Measurements from ENCODE around the gene ADAMTS3. TPM values are rescaled to one million over a fixed set of nuclear protein-coding genes. Genes with fewer than 3 reads are reported as not detected.

The ADAMTS3 gene
- total RNA-seq, 2 donors from 2014 or later = 5.8 to 13.0 TPM

GRCh38 chr4:72505314-72505744, 63.7 kb downstream of the ADAMTS3 start:
- Histone ChIP-seq H3K9ac (ENCODE audit: extremely low read depth, low read length, poor library complexity, severe bottlenecking) (no peak overlapping the region), H3K27ac (ENCODE audit: low read depth, low read length) (no peak overlapping the region), H3K27me3 (ENCODE audit: control insufficient read depth, insufficient read depth, low read length, poor library complexity, severe bottlenecking) (no peaks in the 10 kb centered on the region), H3K36me3 (ENCODE audit: control insufficient read depth, insufficient read depth, low read length) (no peaks in the 10 kb centered on the region), H3K4me1 (ENCODE audit: control insufficient read depth, insufficient read depth, low read length) (no peaks in the 10 kb centered on the region), H3K4me3 (ENCODE audit: low read length) (no peak overlapping the region), H3K9me3 (ENCODE audit: control insufficient read depth, low read length) (peaks cover 5% of the 10 kb centered on the region)
- DNase-seq = peak; percentile 77
- WGBS, 2 experiments (ENCODE audit: insufficient coverage in 1 of 2, insufficient read length in 1 of 2) = 9% methylated on average over 3 of the region's 3 CpGs; no CpG with 5 or more reads in 1 of the 2 experiments
- Mint-ChIP-seq H3K4me3 (no peak overlapping the region), H3K36me3 (ENCODE audit: low read depth) (no peaks in the 10 kb centered on the region), H3K9me3 (peaks cover 6% of the 10 kb centered on the region), H3K4me1 (peaks cover 3% of the 10 kb centered on the region), H3K27me3 (ENCODE audit: insufficient read depth) (no peaks in the 10 kb centered on the region), H3K27ac (no peak overlapping the region)
- TF ChIP-seq, protein P1, sequence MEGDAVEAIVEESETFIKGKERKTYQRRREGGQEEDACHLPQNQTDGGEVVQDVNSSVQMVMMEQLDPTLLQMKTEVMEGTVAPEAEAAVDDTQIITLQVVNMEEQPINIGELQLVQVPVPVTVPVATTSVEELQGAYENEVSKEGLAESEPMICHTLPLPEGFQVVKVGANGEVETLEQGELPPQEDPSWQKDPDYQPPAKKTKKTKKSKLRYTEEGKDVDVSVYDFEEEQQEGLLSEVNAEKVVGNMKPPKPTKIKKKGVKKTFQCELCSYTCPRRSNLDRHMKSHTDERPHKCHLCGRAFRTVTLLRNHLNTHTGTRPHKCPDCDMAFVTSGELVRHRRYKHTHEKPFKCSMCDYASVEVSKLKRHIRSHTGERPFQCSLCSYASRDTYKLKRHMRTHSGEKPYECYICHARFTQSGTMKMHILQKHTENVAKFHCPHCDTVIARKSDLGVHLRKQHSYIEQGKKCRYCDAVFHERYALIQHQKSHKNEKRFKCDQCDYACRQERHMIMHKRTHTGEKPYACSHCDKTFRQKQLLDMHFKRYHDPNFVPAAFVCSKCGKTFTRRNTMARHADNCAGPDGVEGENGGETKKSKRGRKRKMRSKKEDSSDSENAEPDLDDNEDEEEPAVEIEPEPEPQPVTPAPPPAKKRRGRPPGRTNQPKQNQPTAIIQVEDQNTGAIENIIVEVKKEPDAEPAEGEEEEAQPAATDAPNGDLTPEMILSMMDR (conservative IDR thresholded peaks at IDR 0.05) = peak; percentile 86

DNA sequence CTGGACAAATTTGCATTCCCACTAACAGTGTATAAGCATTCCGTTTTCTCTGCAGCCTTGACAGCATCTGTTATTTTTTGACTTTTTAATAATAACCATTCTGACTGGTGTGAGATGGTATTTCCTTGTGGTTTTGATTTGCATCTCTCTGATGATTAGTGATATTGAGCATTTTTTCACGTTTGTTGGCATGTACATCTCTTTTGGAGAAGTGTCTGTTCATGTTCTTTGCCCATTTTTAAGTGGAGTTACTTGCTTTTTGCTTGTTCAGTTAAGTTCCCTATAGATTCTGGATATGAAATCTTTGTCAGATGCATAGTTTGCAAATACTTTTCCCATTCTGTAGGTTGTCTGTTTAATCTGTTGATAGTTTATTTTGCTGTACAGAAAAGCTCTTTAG, 68.8 kb downstream of the ADAMTS3 start:
- H3K36me3 Mint-ChIP-seq (ENCODE audit: low read depth) = no peaks in the 10 kb centered on the region
- H3K27me3 Mint-ChIP-seq (ENCODE audit: insufficient read depth) = no peaks in the 10 kb centered on the region
- Histone ChIP-seq H3K4me1 (ENCODE audit: control insufficient read depth, insufficient read depth, low read length) (no peaks in the 10 kb centered on the region), H3K27ac (ENCODE audit: low read depth, low read length) (no peak overlapping the region), H3K27me3 (ENCODE audit: control insufficient read depth, insufficient read depth, low read length, poor library complexity, severe bottlenecking) (no peaks in the 10 kb centered on the region), H3K36me3 (ENCODE audit: control insufficient read depth, insufficient read depth, low read length) (no peaks in the 10 kb centered on the region), H3K9ac (ENCODE audit: extremely low read depth, low read length, poor library complexity, severe bottlenecking) (no peak overlapping the region), H3K4me3 (ENCODE audit: low read length) (no peak overlapping the region), H3K9me3 (ENCODE audit: control insufficient read depth, low read length) (peaks cover 5% of the 10 kb centered on the region)
- H3K4me3 Mint-ChIP-seq = no peak overlapping the region
- WGBS, 2 experiments (ENCODE audit: insufficient coverage in 1 of 2, insufficient read length in 1 of 2) = 76 to 80% methylated on average over 1 to 2 of the region's 2 CpGs
- TF ChIP-seq, protein P1 (conservative IDR thresholded peaks at IDR 0.05) = no peak
- no peak overlapping the region for H3K27ac Mint-ChIP-seq
- no peak for DNase-seq
- H3K4me1 Mint-ChIP-seq = no peaks in the 10 kb centered on the region
- peaks cover 10% of the 10 kb centered on the region for H3K9me3 Mint-ChIP-seq

- Mint-ChIP-seq H3K4me3 (no peak overlapping the region), H3K36me3 (ENCODE audit: low read depth) (no peaks in the 10 kb centered on the region), H3K9me3 (peaks cover 13% of the 10 kb centered on the region), H3K27me3 (ENCODE audit: insufficient read depth) (no peaks in the 10 kb centered on the region), H3K27ac (no peak overlapping the region), H3K4me1 (no peaks in the 10 kb centered on the region)
- Histone ChIP-seq H3K9me3 (ENCODE audit: control insufficient read depth, low read length) (peaks cover 5% of the 10 kb centered on the region), H3K27me3 (ENCODE audit: control insufficient read depth, insufficient read depth, low read length, poor library complexity, severe bottlenecking) (no peaks in the 10 kb centered on the region), H3K9ac (ENCODE audit: extremely low read depth, low read length, poor library complexity, severe bottlenecking) (no peak overlapping the region), H3K36me3 (ENCODE audit: control insufficient read depth, insufficient read depth, low read length) (no peaks in the 10 kb centered on the region), H3K27ac (ENCODE audit: low read depth, low read length) (no peak overlapping the region), H3K4me3 (ENCODE audit: low read length) (no peak overlapping the region), H3K4me1 (ENCODE audit: control insufficient read depth, insufficient read depth, low read length) (no peaks in the 10 kb centered on the region)
- DNase-seq = no peak
- TF ChIP-seq, protein P1 (conservative IDR thresholded peaks at IDR 0.05) = peak; percentile 37
- WGBS, 2 experiments (ENCODE audit: insufficient coverage in 1 of 2, insufficient read length in 1 of 2) = 73 to 100% methylated on average over 1 of the region's 1 CpG
Measured at GRCh38 chr4:72496119-72496518, 72.9 kb downstream of the ADAMTS3 start.
